Central memory CD8-positive, alpha-beta T cell (primary cell): ENCODE results near the gene HACD4.

ENCODE experiments used
- ATAC-seq: fragments of 150-1000 bp; cut with Tn5 transposase; replicated peaks from 2 replicates; pipeline ENCODE4 v1.10.0; 2022; ENCODE audit warnings: mild to moderate bottlenecking, moderate FRiP score, moderate number of reproducible peaks; ENCODE audit not compliant: poor library complexity, severe bottlenecking; ENCODE audit errors: extremely low read depth
- DNase-seq, 2 donors: peaks; one replicate each; pipeline ENCODE4 v3.0.0; 2021; ENCODE audit warnings: low spot score in 2 of 2
- H3K27ac Mint-ChIP-seq: one replicate; pipeline ENCODE4 v1.8.0; 2022; ENCODE audit warnings: low read depth, mild to moderate bottlenecking, moderate library complexity, mixed read lengths
- H3K27me3 Mint-ChIP-seq: one replicate; pipeline ENCODE4 v1.8.0; 2022; ENCODE audit warnings: mixed read lengths
- H3K36me3 Mint-ChIP-seq: one replicate; pipeline ENCODE4 v1.8.0; 2022; ENCODE audit warnings: mild to moderate bottlenecking, moderate library complexity, mixed read lengths; ENCODE audit not compliant: insufficient read depth
- H3K4me1 Mint-ChIP-seq: one replicate; pipeline ENCODE4 v1.8.0; 2022; ENCODE audit warnings: mixed read lengths
- H3K4me3 Mint-ChIP-seq: one replicate; pipeline ENCODE4 v1.8.0; 2022; ENCODE audit warnings: mild to moderate bottlenecking, moderate library complexity, mixed read lengths
- H3K9me3 Mint-ChIP-seq: one replicate; pipeline ENCODE4 v1.8.0; 2022; ENCODE audit warnings: mixed read lengths

HACD4 gene

GRCh38 chr9:21001581-21001980 lies 29.9 kb downstream of the HACD4 start:
- peak; percentile 74 for ATAC-seq

GRCh38 chr9:20997503-20998076 lies 33.9 kb downstream of the HACD4 start:
- no peaks in the 10 kb centered on the region for H3K9me3 Mint-ChIP-seq
- ATAC-seq: no peak
- DNase-seq: no peak
- no peaks in the 10 kb centered on the region for H3K27me3 Mint-ChIP-seq
- H3K27ac Mint-ChIP-seq: peak overlapping the region; percentile 68
- H3K36me3 Mint-ChIP-seq: peaks cover 9% of the 10 kb centered on the region
- H3K4me1 Mint-ChIP-seq: peaks cover 37% of the 10 kb centered on the region
- no peak overlapping the region for H3K4me3 Mint-ChIP-seq

More at GRCh38 chr9:21001581-21001980, 29.9 kb downstream of the HACD4 start:
- no peak for DNase-seq
- peaks cover 14% of the 10 kb centered on the region for H3K36me3 Mint-ChIP-seq
- peak overlapping the region; percentile 56 for H3K4me3 Mint-ChIP-seq
- H3K4me1 Mint-ChIP-seq: peaks cover 34% of the 10 kb centered on the region
- no peaks in the 10 kb centered on the region for H3K27me3 Mint-ChIP-seq
- H3K27ac Mint-ChIP-seq: peak overlapping the region; percentile 90
- H3K9me3 Mint-ChIP-seq: no peaks in the 10 kb centered on the region

GRCh38 chr9:20996809-20997208 lies 34.6 kb downstream of the HACD4 start:
- no peak for DNase-seq
- H3K4me1 Mint-ChIP-seq: peaks cover 29% of the 10 kb centered on the region
- no peaks in the 10 kb centered on the region for H3K9me3 Mint-ChIP-seq
- H3K4me3 Mint-ChIP-seq: no peak overlapping the region
- no peaks in the 10 kb centered on the region for H3K27me3 Mint-ChIP-seq
- peaks cover 6% of the 10 kb centered on the region for H3K36me3 Mint-ChIP-seq
- H3K27ac Mint-ChIP-seq: peak overlapping the region; percentile 68
- peak; percentile 35 for ATAC-seq

GRCh38 chr9:20995616-20996015 lies 35.8 kb downstream of the HACD4 start:
- Mint-ChIP-seq H3K9me3 (no peaks in the 10 kb centered on the region), H3K27ac (no peak overlapping the region), H3K27me3 (no peaks in the 10 kb centered on the region), H3K4me3 (no peak overlapping the region), H3K4me1 (peaks cover 19% of the 10 kb centered on the region), H3K36me3 (peaks cover 4% of the 10 kb centered on the region)
- ATAC-seq: no peak
- DNase-seq: no peak

- H3K9me3 Mint-ChIP-seq: no peaks in the 10 kb centered on the region
- peaks cover 4% of the 10 kb centered on the region for H3K36me3 Mint-ChIP-seq
- peaks cover 19% of the 10 kb centered on the region for H3K4me1 Mint-ChIP-seq
- H3K27ac Mint-ChIP-seq: no peak overlapping the region
- H3K27me3 Mint-ChIP-seq: no peaks in the 10 kb centered on the region
- ATAC-seq: no peak
- no peak for DNase-seq
- H3K4me3 Mint-ChIP-seq: no peak overlapping the region
These were observed 37.0 kb downstream of the HACD4 start for GRCh38 chr9:20994486-20994885.

- Mint-ChIP-seq H3K4me1 (no peaks in the 10 kb centered on the region), H3K4me3 (no peak overlapping the region), H3K9me3 (no peaks in the 10 kb centered on the region), H3K36me3 (peaks cover 5% of the 10 kb centered on the region), H3K27me3 (no peaks in the 10 kb centered on the region), H3K27ac (no peak overlapping the region)
- ATAC-seq (no peak), DNase-seq (no peak)
These were observed 40.6 kb downstream of the HACD4 start for GRCh38 chr9:20990867-20991266.

GRCh38 chr9:20989923-20990341 lies 41.5 kb downstream of the HACD4 start:
- Mint-ChIP-seq H3K27me3 (no peaks in the 10 kb centered on the region), H3K27ac (no peak overlapping the region), H3K4me3 (no peak overlapping the region), H3K9me3 (no peaks in the 10 kb centered on the region), H3K4me1 (no peaks in the 10 kb centered on the region), H3K36me3 (peaks cover 2% of the 10 kb centered on the region)
- no peak for ATAC-seq
- DNase-seq: no peak

- Mint-ChIP-seq H3K27ac (no peak overlapping the region), H3K4me3 (no peak overlapping the region), H3K36me3 (peaks cover 2% of the 10 kb centered on the region), H3K9me3 (no peaks in the 10 kb centered on the region), H3K27me3 (no peaks in the 10 kb centered on the region), H3K4me1 (no peaks in the 10 kb centered on the region)
- no peak for ATAC-seq
- DNase-seq: no peak
These were observed 42.6 kb downstream of the HACD4 start for GRCh38 chr9:20988671-20989315.

- no peaks in the 10 kb centered on the region for H3K27me3 Mint-ChIP-seq
- DNase-seq: no peak
- H3K36me3 Mint-ChIP-seq: peaks cover 2% of the 10 kb centered on the region
- no peak for ATAC-seq
- H3K9me3 Mint-ChIP-seq: no peaks in the 10 kb centered on the region
- no peaks in the 10 kb centered on the region for H3K4me1 Mint-ChIP-seq
- H3K4me3 Mint-ChIP-seq: no peak overlapping the region
- no peak overlapping the region for H3K27ac Mint-ChIP-seq
These were observed 43.4 kb downstream of the HACD4 start for GRCh38 chr9:20988061-20988460.

- H3K27ac Mint-ChIP-seq: no peak overlapping the region
- no peak for ATAC-seq
These were observed 43.9 kb downstream of the HACD4 start for GRCh38 chr9:20987521-20987920.

GRCh38 chr9:20985851-20986600 lies 45.4 kb downstream of the HACD4 start:
- ATAC-seq: no peak
- H3K4me3 Mint-ChIP-seq: no peak overlapping the region
- no peak for DNase-seq
- H3K9me3 Mint-ChIP-seq: no peaks in the 10 kb centered on the region
- peaks cover 6% of the 10 kb centered on the region for H3K36me3 Mint-ChIP-seq
- no peaks in the 10 kb centered on the region for H3K27me3 Mint-ChIP-seq
- H3K4me1 Mint-ChIP-seq: no peaks in the 10 kb centered on the region
- H3K27ac Mint-ChIP-seq: no peak overlapping the region

More at GRCh38 chr9:20987521-20987920, 43.9 kb downstream of the HACD4 start:
- Mint-ChIP-seq H3K27me3 (no peaks in the 10 kb centered on the region), H3K4me3 (no peak overlapping the region), H3K36me3 (peaks cover 2% of the 10 kb centered on the region), H3K4me1 (no peaks in the 10 kb centered on the region), H3K9me3 (no peaks in the 10 kb centered on the region)
- no peak for DNase-seq

- DNase-seq (no peak), ATAC-seq (no peak)
- Mint-ChIP-seq H3K9me3 (no peaks in the 10 kb centered on the region), H3K4me3 (no peak overlapping the region), H3K4me1 (no peaks in the 10 kb centered on the region), H3K27ac (no peak overlapping the region), H3K36me3 (peaks cover 7% of the 10 kb centered on the region), H3K27me3 (no peaks in the 10 kb centered on the region)
These were observed 46.9 kb downstream of the HACD4 start for GRCh38 chr9:20984506-20984905.

GRCh38 chr9:20981486-20981885 lies 50.0 kb downstream of the HACD4 start:
- H3K4me3 Mint-ChIP-seq: no peak overlapping the region
- no peak for DNase-seq

More at GRCh38 chr9:20981486-20981885, 50.0 kb downstream of the HACD4 start:
- H3K27me3 Mint-ChIP-seq: no peaks in the 10 kb centered on the region
- H3K4me1 Mint-ChIP-seq: no peaks in the 10 kb centered on the region
- no peaks in the 10 kb centered on the region for H3K9me3 Mint-ChIP-seq
- H3K27ac Mint-ChIP-seq: no peak overlapping the region
- ATAC-seq: no peak
- H3K36me3 Mint-ChIP-seq: peaks cover 8% of the 10 kb centered on the region
